Measurements from ENCODE around the gene SCYL2.

The SCYL2 gene

DNA sequence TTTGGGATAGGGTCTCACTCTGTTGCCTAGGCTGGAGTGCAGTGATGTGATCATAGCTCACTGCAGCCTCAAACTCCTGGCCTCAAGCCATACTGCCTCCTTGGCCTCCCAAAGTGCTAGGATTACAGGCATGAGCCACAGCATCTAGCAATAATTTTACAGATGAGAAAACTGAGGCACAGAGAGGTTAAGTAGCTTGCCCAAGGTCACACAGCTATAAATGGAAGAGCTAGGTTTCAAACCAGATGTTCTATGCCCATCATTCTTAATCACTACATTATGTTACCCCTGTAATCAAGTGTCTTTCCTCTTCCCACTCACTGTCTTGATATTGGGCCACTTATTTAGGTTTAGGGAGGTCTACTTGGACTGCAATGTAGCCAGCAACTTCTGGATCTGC is 93.5 kb downstream of the SCYL2 start:
- no peak for DNase-seq (ENCODE audit: low read depth in 2 of 2)
- TF ChIP-seq, protein P1, sequence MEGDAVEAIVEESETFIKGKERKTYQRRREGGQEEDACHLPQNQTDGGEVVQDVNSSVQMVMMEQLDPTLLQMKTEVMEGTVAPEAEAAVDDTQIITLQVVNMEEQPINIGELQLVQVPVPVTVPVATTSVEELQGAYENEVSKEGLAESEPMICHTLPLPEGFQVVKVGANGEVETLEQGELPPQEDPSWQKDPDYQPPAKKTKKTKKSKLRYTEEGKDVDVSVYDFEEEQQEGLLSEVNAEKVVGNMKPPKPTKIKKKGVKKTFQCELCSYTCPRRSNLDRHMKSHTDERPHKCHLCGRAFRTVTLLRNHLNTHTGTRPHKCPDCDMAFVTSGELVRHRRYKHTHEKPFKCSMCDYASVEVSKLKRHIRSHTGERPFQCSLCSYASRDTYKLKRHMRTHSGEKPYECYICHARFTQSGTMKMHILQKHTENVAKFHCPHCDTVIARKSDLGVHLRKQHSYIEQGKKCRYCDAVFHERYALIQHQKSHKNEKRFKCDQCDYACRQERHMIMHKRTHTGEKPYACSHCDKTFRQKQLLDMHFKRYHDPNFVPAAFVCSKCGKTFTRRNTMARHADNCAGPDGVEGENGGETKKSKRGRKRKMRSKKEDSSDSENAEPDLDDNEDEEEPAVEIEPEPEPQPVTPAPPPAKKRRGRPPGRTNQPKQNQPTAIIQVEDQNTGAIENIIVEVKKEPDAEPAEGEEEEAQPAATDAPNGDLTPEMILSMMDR (IDR thresholded peaks at IDR 0.05; ENCODE audit: low read depth, low read length), result no peak
- no peak overlapping the region for H3K4me3 ChIP-seq (replicated peaks in 1 of 2; ENCODE audit: low read depth in 2 of 2, low read length in 2 of 2)

DNA sequence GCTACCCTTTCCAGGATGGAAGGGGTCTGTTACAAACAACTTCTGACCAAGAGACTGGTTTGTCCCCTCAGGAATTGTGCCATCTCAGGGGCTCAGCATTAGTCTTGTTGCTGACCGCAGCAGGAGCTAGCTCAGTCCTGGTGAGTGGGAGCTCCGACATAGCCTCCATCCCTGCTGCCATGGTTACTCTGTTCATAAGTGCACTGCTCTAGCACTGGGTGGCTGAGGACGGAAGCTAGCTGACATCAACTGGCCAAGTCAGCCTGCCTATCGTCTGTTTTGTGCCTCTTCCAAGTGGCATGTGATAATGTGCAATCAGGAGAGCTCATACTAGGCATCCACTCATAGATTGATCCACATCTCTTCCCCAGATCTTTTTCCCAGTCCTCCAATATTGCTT is 97.3 kb downstream of the SCYL2 start:
- no peak for DNase-seq (ENCODE audit: low read depth in 2 of 2)
- TF ChIP-seq, protein P1 (IDR thresholded peaks at IDR 0.05; ENCODE audit: low read depth, low read length), result no peak
- no peak overlapping the region for H3K4me3 ChIP-seq (replicated peaks in 1 of 2; ENCODE audit: low read depth in 2 of 2, low read length in 2 of 2)

DNA sequence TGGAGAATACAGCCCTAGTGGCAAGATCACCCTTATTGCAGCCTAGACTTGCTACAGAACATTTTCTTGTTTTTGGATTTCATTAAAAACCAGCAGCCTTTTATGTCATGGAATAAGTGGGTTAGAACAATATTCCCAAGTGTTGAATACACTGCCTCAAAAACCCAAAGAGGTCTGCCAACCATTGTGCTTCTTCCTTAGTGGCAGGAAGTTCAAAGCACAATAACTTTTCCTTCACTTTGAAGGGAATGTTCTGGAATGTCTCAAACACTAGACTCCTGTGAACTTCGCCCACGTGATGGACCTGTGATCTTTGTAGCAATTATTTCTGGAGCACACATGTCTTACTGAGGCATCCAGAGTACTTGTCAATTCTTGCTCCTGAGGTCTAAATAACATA is 98.4 kb downstream of the SCYL2 start:
- H3K4me3 ChIP-seq (replicated peaks in 1 of 2; ENCODE audit: low read depth in 2 of 2, low read length in 2 of 2), result no peak overlapping the region
- TF ChIP-seq, protein P1 (IDR thresholded peaks at IDR 0.05; ENCODE audit: low read depth, low read length), result no peak
- no peak for DNase-seq (ENCODE audit: low read depth in 2 of 2)

DNA sequence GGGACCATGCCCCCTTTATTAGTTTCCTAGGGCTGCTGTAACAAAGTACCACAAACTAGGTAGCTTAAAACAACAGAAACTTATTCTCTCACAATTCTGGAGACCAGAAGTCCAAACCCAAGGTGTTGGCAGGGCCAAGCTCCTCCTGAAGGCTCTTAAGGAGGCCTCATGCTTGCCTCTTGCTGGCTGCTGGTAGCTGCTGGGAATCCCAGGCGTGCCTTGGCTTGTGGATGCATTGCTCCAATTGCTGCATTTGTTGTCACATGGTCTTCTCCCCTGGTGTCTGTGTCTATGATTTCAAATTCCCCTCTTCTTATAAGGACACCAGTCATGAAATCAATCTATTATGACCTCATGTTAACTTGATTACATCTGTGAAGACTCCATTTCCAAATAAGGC is 101.1 kb downstream of the SCYL2 start:
- TF ChIP-seq, protein P1 (IDR thresholded peaks at IDR 0.05; ENCODE audit: low read depth, low read length), result no peak
- DNase-seq (ENCODE audit: low read depth in 2 of 2), result no peak
- no peak overlapping the region for H3K4me3 ChIP-seq (replicated peaks in 1 of 2; ENCODE audit: low read depth in 2 of 2, low read length in 2 of 2)

DNA sequence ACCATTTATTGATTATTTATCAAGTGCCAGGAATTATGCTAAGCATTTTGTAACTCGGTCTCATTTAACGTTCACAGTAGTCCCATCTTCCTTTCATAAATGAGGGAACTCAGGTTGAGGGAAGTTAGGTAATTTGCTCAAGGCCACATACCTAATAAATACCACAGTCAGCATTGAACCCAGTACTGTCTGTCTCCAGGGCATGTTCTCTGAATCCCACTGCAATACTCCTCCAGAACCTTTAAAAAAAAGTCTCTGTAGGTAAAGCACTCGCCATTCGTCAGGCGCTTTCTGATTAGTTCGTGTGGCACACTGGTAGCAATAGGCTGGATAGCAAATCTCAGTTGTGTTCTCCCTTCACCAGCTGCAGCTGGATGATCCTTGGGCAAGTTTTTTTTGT is 104.2 kb downstream of the SCYL2 start:
- DNase-seq (ENCODE audit: low read depth in 2 of 2), result no peak
- TF ChIP-seq, protein P1 (IDR thresholded peaks at IDR 0.05; ENCODE audit: low read depth, low read length), result no peak

DNA sequence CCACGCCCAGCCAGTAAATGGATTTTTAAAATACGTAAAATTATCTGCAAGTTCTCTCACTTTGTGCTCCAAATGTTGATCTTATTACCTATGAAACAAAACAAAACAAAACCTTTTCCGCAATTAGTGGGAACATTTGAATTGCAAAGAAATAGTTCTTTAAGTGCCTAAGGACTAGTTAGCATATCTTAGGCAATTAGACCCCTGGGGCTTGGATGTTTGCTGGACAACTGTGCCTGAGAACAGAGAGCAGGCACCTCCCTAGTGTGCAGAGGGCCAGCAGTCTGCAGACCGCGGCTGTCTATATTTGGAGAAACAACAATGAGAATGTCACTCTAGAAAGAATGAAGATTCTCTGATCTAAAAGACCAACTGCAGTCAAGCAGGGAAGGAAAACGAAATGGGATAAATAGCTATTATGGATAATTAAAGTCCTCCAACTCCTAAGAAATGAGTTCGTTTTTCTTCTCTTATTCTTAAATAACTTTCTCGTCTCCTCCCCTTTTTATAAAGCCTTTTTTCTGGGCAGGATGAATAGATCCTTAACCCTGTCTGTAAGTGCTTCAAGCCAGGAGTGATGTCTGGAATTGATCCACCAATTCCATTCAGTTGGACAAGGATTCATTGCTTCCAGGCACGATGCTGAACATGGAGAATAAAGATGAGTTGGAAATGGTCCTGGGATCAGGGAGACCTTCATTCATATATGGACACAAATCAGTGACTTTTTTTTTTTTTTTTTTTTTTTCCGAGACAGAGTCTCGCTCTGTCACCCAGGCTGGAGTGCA is 106.1 kb downstream of the SCYL2 start:
- DNase-seq (ENCODE audit: low read depth in 2 of 2), result no peak
- H3K4me3 ChIP-seq (replicated peaks in 1 of 2; ENCODE audit: low read depth in 2 of 2, low read length in 2 of 2), result no peak overlapping the region
- TF ChIP-seq, protein P1 (IDR thresholded peaks at IDR 0.05; ENCODE audit: low read depth, low read length), result no peak

More for the DNA sequence above, 104.2 kb downstream of the SCYL2 start:
- no peak overlapping the region for H3K4me3 ChIP-seq (replicated peaks in 1 of 2; ENCODE audit: low read depth in 2 of 2, low read length in 2 of 2)
